Smooth muscle cell (in vitro differentiated cells): ENCODE measurements around the gene C17orf50. TPM values are rescaled to one million over a fixed set of nuclear protein-coding genes. Genes with fewer than 3 reads are reported as not detected.

Experiments
- DNase-seq: peaks from one replicate; lab custom pipeline; 2025; ENCODE audit not compliant: unreplicated experiment; lab: John Stamatoyannopoulos, UW
- H2AFZ ChIP-seq: fragments of 200-600 bp; sonication (generic); 2 replicates; pipeline ENCODE4 v1.6.0; 2016; ENCODE audit warnings: antibody characterized with exemption, low read depth, mild to moderate bottlenecking
- H3F3A ChIP-seq: fragments of 200-600 bp; sonication (generic); 2 replicates; pipeline ENCODE4 v1.6.0; 2017; ENCODE audit warnings: antibody characterized with exemption, low read depth
- H3K27ac ChIP-seq: fragments of 200-600 bp; sonication (generic); 2 replicates; pipeline ENCODE4 v1.5.1; 2016; ENCODE audit warnings: low read depth, mild to moderate bottlenecking
- H3K27me3 ChIP-seq: fragments of 200-600 bp; sonication (generic); 2 replicates; pipeline ENCODE4 v1.6.1; 2016; ENCODE audit warnings: low read depth, mild to moderate bottlenecking
- H3K36me3 ChIP-seq: fragments of 200-600 bp; sonication (generic); 2 replicates; pipeline ENCODE4 v1.5.1; 2016; ENCODE audit warnings: low read depth
- H3K4me1 ChIP-seq: fragments of 200-600 bp; sonication (generic); 2 replicates; pipeline ENCODE4 v1.5.1; 2016; ENCODE audit warnings: low read depth
- H3K4me2 ChIP-seq: fragments of 200-600 bp; sonication (generic); 2 replicates; pipeline ENCODE4 v1.6.0; 2016; ENCODE audit warnings: mild to moderate bottlenecking
- H3K4me3 ChIP-seq: fragments of 200-600 bp; sonication (generic); 2 replicates; pipeline ENCODE4 v1.5.1; 2016; ENCODE audit warnings: mild to moderate bottlenecking
- H3K79me2 ChIP-seq: fragments of 200-600 bp; sonication (generic); 2 replicates; pipeline ENCODE4 v1.6.0; 2016; ENCODE audit warnings: low read depth, mild to moderate bottlenecking
- H3K9ac ChIP-seq: fragments of 200-600 bp; sonication (generic); 2 replicates; pipeline ENCODE4 v1.6.0; 2016; ENCODE audit warnings: low read depth
- H3K9me3 ChIP-seq: fragments of 200-600 bp; sonication (generic); replicated peaks from 2 replicates; pipeline ENCODE4 v1.5.1; 2016; ENCODE audit warnings: low read depth
- H4K20me1 ChIP-seq: fragments of 200-600 bp; sonication (generic); 2 replicates; pipeline ENCODE4 v1.6.0; 2016; ENCODE audit warnings: low read depth
- WGBS: methylation state at CpG from one replicate; pipeline ENCODE4 v1.1.7; 2016; ENCODE audit warnings: low lambda C conversion rate; 5-methylcytosine and 5-hydroxymethylcytosine counted together
- polyA plus RNA-seq: library from polyadenylated mRNA; unstranded; fragments of >200 nt; fragmentation: Nextera tagmentation; extraction: Ambion mirVana; gene quantifications from 2 replicates; pipeline ENCODE4 v1.2.1, GENCODE V29; 2016
- total RNA-seq: library from RNA; depleted of rRNA; stranded (reverse); fragments of >200 nt; gene quantifications from 2 replicates; pipeline ENCODE4 v1.2.3, GENCODE V29; 2014
- TF ChIP-seq, protein P1 (sequence below): fragments of 200-600 bp; sonication (generic); IDR thresholded peaks from 2 replicates; pipeline ENCODE4 v1.5.1; 2017; ENCODE audit warnings: borderline replicate concordance, mild to moderate bottlenecking, antibody characterized with exemption; ENCODE audit not compliant: insufficient read depth, poor library complexity, severe bottlenecking

C17orf50 gene
- total and polyA plus RNA-seq, 2 experiments from 2014 or later, result 0.33 TPM; not detected in 1

DNA sequence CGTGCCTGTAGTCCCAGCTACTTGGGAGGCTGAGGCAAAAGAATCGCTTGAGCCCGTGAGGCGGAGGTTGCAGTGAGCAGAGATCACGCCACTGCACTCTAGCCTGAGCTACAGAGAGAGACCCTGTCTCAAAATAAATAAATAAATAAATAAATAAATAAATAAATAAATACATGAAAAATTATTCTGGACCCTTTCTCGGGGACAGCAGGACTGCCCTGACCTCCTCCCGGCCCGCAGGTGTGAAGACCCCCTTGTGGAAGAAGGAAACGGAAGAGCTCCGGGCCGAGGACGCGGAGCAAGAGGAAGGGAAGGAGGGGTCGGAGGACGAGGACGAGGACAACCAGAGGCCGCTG is 3.1 kb downstream of the C17orf50 start:
- peak overlapping the region; percentile 92 for H3K4me2 ChIP-seq
- TF ChIP-seq, protein P1, sequence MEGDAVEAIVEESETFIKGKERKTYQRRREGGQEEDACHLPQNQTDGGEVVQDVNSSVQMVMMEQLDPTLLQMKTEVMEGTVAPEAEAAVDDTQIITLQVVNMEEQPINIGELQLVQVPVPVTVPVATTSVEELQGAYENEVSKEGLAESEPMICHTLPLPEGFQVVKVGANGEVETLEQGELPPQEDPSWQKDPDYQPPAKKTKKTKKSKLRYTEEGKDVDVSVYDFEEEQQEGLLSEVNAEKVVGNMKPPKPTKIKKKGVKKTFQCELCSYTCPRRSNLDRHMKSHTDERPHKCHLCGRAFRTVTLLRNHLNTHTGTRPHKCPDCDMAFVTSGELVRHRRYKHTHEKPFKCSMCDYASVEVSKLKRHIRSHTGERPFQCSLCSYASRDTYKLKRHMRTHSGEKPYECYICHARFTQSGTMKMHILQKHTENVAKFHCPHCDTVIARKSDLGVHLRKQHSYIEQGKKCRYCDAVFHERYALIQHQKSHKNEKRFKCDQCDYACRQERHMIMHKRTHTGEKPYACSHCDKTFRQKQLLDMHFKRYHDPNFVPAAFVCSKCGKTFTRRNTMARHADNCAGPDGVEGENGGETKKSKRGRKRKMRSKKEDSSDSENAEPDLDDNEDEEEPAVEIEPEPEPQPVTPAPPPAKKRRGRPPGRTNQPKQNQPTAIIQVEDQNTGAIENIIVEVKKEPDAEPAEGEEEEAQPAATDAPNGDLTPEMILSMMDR, result no peak
- H3K4me1 ChIP-seq, result peaks cover 5% of the 10 kb centered on the region
- H3K9ac ChIP-seq, result no peak overlapping the region
- H3K27me3 ChIP-seq, result no peaks in the 10 kb centered on the region
- H3K36me3 ChIP-seq, result no peaks in the 10 kb centered on the region
- H3K27ac ChIP-seq, result no peak overlapping the region
- DNase-seq, result no peak
- WGBS, result 40% methylated on average over 17 of the region's 17 CpGs
- peak overlapping the region; percentile 57 for H3K4me3 ChIP-seq
- no peaks in the 10 kb centered on the region for H3K79me2 ChIP-seq
- peaks cover 8% of the 10 kb centered on the region for H3F3A ChIP-seq
- H4K20me1 ChIP-seq, result no peaks in the 10 kb centered on the region
- H2AFZ ChIP-seq, result peak overlapping the region; percentile 69
- no peaks in the 10 kb centered on the region for H3K9me3 ChIP-seq

DNA sequence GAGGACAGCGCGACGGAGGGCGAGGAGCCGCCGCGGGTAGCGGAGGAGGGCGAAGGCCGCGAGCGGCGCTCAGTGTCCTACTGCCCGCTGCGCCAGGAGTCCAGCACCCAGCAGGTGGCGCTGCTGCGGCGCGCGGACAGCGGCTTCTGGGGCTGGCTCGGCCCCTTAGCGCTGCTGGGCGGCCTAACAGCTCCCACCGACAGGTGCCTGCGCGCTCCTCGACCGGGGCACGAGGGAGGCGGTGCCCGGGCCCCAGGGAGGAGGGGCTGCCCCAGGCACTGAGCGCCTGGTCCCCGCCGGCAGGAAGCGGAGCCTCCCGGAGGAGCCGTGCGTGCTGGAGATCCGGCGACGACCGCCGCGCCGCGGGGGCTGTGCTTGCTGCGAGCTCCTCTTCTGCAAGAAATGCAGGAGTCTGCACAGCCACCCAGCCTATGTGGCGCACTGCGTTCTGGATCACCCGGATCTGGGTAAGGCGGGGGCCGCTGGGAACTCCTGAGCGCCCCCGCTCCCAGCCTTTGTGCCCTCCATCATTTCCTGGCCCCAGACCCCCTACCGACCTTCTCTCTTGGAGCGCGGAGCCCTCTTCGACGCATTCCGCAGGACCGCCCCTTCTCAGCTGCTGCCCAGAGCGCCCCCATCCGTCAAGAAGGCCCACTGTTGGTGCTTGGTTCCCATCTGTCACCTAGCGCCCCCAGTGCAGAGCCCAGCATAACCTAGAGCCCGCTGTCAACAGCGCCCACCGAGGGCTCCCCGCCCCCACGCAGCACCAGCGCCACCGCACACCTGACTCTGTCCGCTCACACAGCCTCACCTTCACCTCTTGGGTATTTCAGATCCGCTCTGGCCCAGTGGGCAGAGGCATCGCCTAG is 3.7 kb downstream of the C17orf50 start:
- Histone ChIP-seq H2AFZ (peak overlapping the region; percentile 79), H3F3A (peaks cover 8% of the 10 kb centered on the region), H3K27me3 (no peaks in the 10 kb centered on the region), H3K79me2 (no peaks in the 10 kb centered on the region), H3K4me1 (peaks cover 5% of the 10 kb centered on the region), H3K4me2 (peak overlapping the region; percentile 92), H3K4me3 (peak overlapping the region; percentile 57), H3K36me3 (no peaks in the 10 kb centered on the region), H4K20me1 (no peaks in the 10 kb centered on the region), H3K27ac (no peak overlapping the region), H3K9me3 (no peaks in the 10 kb centered on the region), H3K9ac (no peak overlapping the region)
- TF ChIP-seq, protein P1, result peak; percentile 95
- peak; percentile 49 for DNase-seq
- 6% methylated on average over 68 of the region's 75 CpGs for WGBS

DNA sequence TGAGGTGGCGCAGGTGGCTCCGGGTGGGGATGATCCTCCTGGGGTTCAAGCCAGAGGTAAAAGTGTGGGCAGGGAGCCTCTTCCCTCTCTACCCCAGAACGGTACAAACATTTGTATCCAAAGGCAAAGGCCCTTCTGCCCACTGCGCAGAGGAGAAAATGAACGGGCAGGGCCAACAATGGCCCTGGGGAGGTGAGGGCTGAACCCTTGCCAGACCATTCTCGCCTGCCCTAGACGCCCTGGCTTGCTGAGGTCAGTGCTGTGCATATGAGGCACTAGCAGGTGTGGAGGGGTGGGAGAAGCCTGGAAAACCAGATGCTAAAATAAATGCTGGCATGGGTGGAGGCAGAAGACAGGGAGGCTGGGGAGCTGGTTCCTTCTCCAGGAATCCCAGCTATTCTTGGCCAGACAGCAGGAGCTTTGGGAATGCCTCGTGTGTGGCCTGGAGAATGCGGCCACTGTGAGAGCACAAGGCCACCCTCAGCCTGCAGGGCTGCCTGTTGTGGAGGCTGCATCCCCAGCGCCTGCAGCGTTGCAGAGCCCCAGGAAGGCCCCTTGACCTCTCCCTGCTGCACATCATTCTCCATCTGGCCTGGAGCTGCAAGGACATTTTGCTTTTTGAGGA is 4.5 kb downstream of the C17orf50 start:
- H2AFZ ChIP-seq, result no peak overlapping the region
- WGBS, result 68% methylated on average over 11 of the region's 11 CpGs

More for the DNA sequence above, 4.5 kb downstream of the C17orf50 start:
- H3K4me1 ChIP-seq, result peaks cover 5% of the 10 kb centered on the region
- peaks cover 8% of the 10 kb centered on the region for H3F3A ChIP-seq
- H3K4me3 ChIP-seq, result no peak overlapping the region
- no peaks in the 10 kb centered on the region for H3K79me2 ChIP-seq
- TF ChIP-seq, protein P1, result no peak
- H4K20me1 ChIP-seq, result no peaks in the 10 kb centered on the region
- peak overlapping the region; percentile 92 for H3K4me2 ChIP-seq
- DNase-seq, result no peak
- H3K9ac ChIP-seq, result no peak overlapping the region
- no peaks in the 10 kb centered on the region for H3K36me3 ChIP-seq
- H3K9me3 ChIP-seq, result no peaks in the 10 kb centered on the region
- H3K27me3 ChIP-seq, result no peaks in the 10 kb centered on the region
- H3K27ac ChIP-seq, result no peak overlapping the region
